Measurements from ENCODE around the gene DNAJC1. TPM values are rescaled to one million over a fixed set of nuclear protein-coding genes. Genes with fewer than 3 reads are reported as not detected.

DNAJC1 gene
- total and polyA plus RNA-seq, 2 of the 8 experiments (the other 6 are each of a cell fraction or from before 2014, with no cell fraction given): 6.8 to 14.8 TPM

GRCh38 chr10:21720090-21720489, 283.4 kb downstream of the DNAJC1 start (continued):
- TF ChIP-seq, protein P1, sequence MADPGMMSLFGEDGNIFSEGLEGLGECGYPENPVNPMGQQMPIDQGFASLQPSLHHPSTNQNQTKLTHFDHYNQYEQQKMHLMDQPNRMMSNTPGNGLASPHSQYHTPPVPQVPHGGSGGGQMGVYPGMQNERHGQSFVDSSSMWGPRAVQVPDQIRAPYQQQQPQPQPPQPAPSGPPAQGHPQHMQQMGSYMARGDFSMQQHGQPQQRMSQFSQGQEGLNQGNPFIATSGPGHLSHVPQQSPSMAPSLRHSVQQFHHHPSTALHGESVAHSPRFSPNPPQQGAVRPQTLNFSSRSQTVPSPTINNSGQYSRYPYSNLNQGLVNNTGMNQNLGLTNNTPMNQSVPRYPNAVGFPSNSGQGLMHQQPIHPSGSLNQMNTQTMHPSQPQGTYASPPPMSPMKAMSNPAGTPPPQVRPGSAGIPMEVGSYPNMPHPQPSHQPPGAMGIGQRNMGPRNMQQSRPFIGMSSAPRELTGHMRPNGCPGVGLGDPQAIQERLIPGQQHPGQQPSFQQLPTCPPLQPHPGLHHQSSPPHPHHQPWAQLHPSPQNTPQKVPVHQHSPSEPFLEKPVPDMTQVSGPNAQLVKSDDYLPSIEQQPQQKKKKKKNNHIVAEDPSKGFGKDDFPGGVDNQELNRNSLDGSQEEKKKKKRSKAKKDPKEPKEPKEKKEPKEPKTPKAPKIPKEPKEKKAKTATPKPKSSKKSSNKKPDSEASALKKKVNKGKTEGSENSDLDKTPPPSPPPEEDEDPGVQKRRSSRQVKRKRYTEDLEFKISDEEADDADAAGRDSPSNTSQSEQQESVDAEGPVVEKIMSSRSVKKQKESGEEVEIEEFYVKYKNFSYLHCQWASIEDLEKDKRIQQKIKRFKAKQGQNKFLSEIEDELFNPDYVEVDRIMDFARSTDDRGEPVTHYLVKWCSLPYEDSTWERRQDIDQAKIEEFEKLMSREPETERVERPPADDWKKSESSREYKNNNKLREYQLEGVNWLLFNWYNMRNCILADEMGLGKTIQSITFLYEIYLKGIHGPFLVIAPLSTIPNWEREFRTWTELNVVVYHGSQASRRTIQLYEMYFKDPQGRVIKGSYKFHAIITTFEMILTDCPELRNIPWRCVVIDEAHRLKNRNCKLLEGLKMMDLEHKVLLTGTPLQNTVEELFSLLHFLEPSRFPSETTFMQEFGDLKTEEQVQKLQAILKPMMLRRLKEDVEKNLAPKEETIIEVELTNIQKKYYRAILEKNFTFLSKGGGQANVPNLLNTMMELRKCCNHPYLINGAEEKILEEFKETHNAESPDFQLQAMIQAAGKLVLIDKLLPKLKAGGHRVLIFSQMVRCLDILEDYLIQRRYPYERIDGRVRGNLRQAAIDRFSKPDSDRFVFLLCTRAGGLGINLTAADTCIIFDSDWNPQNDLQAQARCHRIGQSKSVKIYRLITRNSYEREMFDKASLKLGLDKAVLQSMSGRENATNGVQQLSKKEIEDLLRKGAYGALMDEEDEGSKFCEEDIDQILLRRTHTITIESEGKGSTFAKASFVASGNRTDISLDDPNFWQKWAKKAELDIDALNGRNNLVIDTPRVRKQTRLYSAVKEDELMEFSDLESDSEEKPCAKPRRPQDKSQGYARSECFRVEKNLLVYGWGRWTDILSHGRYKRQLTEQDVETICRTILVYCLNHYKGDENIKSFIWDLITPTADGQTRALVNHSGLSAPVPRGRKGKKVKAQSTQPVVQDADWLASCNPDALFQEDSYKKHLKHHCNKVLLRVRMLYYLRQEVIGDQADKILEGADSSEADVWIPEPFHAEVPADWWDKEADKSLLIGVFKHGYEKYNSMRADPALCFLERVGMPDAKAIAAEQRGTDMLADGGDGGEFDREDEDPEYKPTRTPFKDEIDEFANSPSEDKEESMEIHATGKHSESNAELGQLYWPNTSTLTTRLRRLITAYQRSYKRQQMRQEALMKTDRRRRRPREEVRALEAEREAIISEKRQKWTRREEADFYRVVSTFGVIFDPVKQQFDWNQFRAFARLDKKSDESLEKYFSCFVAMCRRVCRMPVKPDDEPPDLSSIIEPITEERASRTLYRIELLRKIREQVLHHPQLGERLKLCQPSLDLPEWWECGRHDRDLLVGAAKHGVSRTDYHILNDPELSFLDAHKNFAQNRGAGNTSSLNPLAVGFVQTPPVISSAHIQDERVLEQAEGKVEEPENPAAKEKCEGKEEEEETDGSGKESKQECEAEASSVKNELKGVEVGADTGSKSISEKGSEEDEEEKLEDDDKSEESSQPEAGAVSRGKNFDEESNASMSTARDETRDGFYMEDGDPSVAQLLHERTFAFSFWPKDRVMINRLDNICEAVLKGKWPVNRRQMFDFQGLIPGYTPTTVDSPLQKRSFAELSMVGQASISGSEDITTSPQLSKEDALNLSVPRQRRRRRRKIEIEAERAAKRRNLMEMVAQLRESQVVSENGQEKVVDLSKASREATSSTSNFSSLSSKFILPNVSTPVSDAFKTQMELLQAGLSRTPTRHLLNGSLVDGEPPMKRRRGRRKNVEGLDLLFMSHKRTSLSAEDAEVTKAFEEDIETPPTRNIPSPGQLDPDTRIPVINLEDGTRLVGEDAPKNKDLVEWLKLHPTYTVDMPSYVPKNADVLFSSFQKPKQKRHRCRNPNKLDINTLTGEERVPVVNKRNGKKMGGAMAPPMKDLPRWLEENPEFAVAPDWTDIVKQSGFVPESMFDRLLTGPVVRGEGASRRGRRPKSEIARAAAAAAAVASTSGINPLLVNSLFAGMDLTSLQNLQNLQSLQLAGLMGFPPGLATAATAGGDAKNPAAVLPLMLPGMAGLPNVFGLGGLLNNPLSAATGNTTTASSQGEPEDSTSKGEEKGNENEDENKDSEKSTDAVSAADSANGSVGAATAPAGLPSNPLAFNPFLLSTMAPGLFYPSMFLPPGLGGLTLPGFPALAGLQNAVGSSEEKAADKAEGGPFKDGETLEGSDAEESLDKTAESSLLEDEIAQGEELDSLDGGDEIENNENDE (IDR thresholded peaks at IDR 0.05; ENCODE audit: insufficient replicate concordance, low read length): peak; percentile 62
- TF ChIP-seq NANOG (IDR thresholded peaks at IDR 0.05; ENCODE audit: insufficient read depth, low read depth, low read length, poor library complexity, severe bottlenecking) (peak; percentile 79), POU5F1 (IDR thresholded peaks at IDR 0.05; ENCODE audit: low read depth, low read length) (no peak), JUN (IDR thresholded peaks at IDR 0.05; ENCODE audit: low read depth, low read length) (no peak), MAX (IDR thresholded peaks at IDR 0.05) (peak; percentile 51; the same call in 1 of the 2 replicates), KDM4A (IDR thresholded peaks at IDR 0.05; ENCODE audit: low read depth, low read length, severe bottlenecking) (no peak)
